Erythroblast (primary cell): Measurements from ENCODE around the gene GIMAP7.

Source experiments
- GATA1 ChIP-seq: IDR thresholded peaks from 2 replicates; pipeline ENCODE4 v1.6.1; 2011; ENCODE audit warnings: low read depth, mild to moderate bottlenecking, control low read depth, low read length, moderate library complexity
- POLR2A ChIP-seq: IDR thresholded peaks from 2 replicates; pipeline ENCODE4 v1.6.1; 2011; ENCODE audit warnings: mild to moderate bottlenecking, low read length

DNA sequence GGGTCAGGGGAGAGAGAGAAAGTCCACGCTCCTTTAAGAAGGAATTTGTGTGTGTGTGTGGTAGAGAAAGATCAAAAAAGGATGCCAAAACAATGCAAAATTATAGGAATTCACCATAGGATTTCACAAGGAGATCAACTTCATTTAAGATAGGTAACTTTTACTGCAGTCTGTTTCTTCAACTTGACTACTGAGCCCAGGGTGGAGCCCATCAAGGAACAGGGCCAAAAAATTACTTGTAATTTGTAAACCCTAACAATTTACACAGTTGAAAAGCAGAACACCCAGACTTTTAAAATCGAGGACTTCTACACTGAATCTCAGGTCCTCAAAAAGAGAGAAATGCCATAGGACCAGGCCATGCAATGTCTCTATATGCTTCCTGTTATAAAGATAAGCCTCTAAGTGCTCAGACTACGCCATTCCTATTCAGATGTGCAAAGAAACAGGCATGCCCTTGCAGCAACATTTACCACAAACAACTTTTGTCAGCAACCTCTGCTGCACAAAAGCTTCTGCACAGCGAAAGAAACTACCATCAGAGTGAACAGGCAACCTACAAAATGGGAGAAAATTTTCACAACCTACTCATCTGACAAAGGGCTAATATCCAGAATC is 42.0 kb downstream of the GIMAP7 start:
- no peak for TF ChIP-seq POLR2A
- TF ChIP-seq GATA1, result no peak
